K562 (cell line): ENCODE measurements around the gene KLHL18. TPM values are rescaled to one million over a fixed set of nuclear protein-coding genes. Genes with fewer than 3 reads are reported as not detected.

Experiments
- CBX5 ChIP-seq: IDR thresholded peaks from 2 replicates; pipeline ENCODE4 v1.6.1; 2014; ENCODE audit warnings: low read depth, borderline replicate concordance
- ETS2 ChIP-seq: IDR thresholded peaks from 2 replicates; pipeline ENCODE4 v1.6.1; 2016; ENCODE audit warnings: borderline replicate concordance, missing genetic modification characterization, mild to moderate bottlenecking, moderate library complexity, missing compliant biosample characterization; ENCODE audit not compliant: poor library complexity, severe bottlenecking
- HEY1 ChIP-seq: fragments of 250-450 bp; sonication (Bioruptor Pico); IDR thresholded peaks from 2 replicates; pipeline ENCODE4 v1.5.0; 2020; ENCODE audit warnings: mild to moderate bottlenecking, moderate library complexity, borderline replicate concordance
- MED1 ChIP-seq: sonication (generic); formaldehyde crosslinking; IDR thresholded peaks from 2 replicates; pipeline ENCODE4 v1.8.1; 2023; ENCODE audit warnings: missing genetic modification reagents, borderline replicate concordance
- MIER1 ChIP-seq: fragments of 450-650 bp; IDR thresholded peaks from 2 replicates; pipeline ENCODE4 v1.6.1; 2016; ENCODE audit warnings: antibody characterized with exemption, mild to moderate bottlenecking, low read depth
- NR1H2 ChIP-seq: sonication (generic); formaldehyde crosslinking; IDR thresholded peaks from 2 replicates; pipeline ENCODE4 v1.4.0; 2020; ENCODE audit warnings: mild to moderate bottlenecking, missing genetic modification reagents
- PHTF2 ChIP-seq: fragments of 250-450 bp; sonication (Bioruptor Pico); IDR thresholded peaks from 2 replicates; pipeline ENCODE4 v1.5.0; 2021; ENCODE audit warnings: mild to moderate bottlenecking
- POLR2AphosphoS5 ChIP-seq: IDR thresholded peaks from 2 replicates; pipeline ENCODE4 v1.6.1; 2011; ENCODE audit warnings: mild to moderate bottlenecking, low read depth, low read length, moderate library complexity; ENCODE audit not compliant: control insufficient read depth, insufficient read depth
- RB1 ChIP-seq: fragments of 450-650 bp; IDR thresholded peaks from 2 replicates; pipeline ENCODE4 v1.6.1; 2017; ENCODE audit warnings: low read depth, mild to moderate bottlenecking
- RBM25 ChIP-seq: fragments of 200-400 bp; formaldehyde crosslinking; IDR thresholded peaks from 2 replicates; pipeline ENCODE4 v1.6.1; 2018; ENCODE audit warnings: low read length, low read depth, moderate library complexity; ENCODE audit not compliant: severe bottlenecking
- RCOR1 ChIP-seq, 2 experiments: IDR thresholded peaks; 2 replicates each; pipeline ENCODE4 v1.6.1; 2012; ENCODE audit warnings: low read depth in 2 of 2, low read length in 2 of 2, borderline replicate concordance in 1 of 2, improper control_type of control experiment in 1 of 2
- SP1 ChIP-seq: sonication (generic); formaldehyde crosslinking; IDR thresholded peaks from 2 replicates; pipeline ENCODE4 v1.8.1; 2022; ENCODE audit warnings: mild to moderate bottlenecking, missing genetic modification reagents
- TAF9B ChIP-seq: fragments of 450-650 bp; IDR thresholded peaks from 2 replicates; pipeline ENCODE4 v1.6.1; 2018; ENCODE audit warnings: mild to moderate bottlenecking; ENCODE audit not compliant: partially characterized antibody
- ZFX ChIP-seq: sonication (generic); formaldehyde crosslinking; IDR thresholded peaks from 2 replicates; pipeline ENCODE4 v1.8.0; 2022; ENCODE audit warnings: mild to moderate bottlenecking, missing genetic modification reagents, moderate library complexity
- ZKSCAN3 ChIP-seq: fragments of 250-450 bp; sonication (Bioruptor Pico); IDR thresholded peaks from 2 replicates; pipeline ENCODE4 v1.4.0; 2020
- ZNF212 ChIP-seq: fragments of 450-650 bp; formaldehyde crosslinking; IDR thresholded peaks from 2 replicates; pipeline ENCODE4 v1.4.0; 2020; ENCODE audit warnings: mild to moderate bottlenecking
- ZNF253 ChIP-seq: fragments of 250-450 bp; sonication (Bioruptor Pico); conservative IDR thresholded peaks from 2 replicates; pipeline ENCODE4 v1.6.1; 2021; ENCODE audit warnings: mild to moderate bottlenecking
- ZNF263 ChIP-seq: sonication (generic); formaldehyde crosslinking; IDR thresholded peaks from 2 replicates; pipeline ENCODE4 v1.8.0; 2022; ENCODE audit warnings: mild to moderate bottlenecking, missing genetic modification reagents, borderline replicate concordance
- ZNF444 ChIP-seq: fragments of 250-450 bp; sonication (Bioruptor Pico); IDR thresholded peaks from 2 replicates; pipeline ENCODE4 v1.4.0; 2020; ENCODE audit warnings: mild to moderate bottlenecking, moderate library complexity
- ZNF785 ChIP-seq: fragments of 250-450 bp; sonication (Bioruptor Pico); IDR thresholded peaks from 2 replicates; pipeline ENCODE4 v1.4.0; 2020; ENCODE audit warnings: mild to moderate bottlenecking
- polyA plus RNA-seq, 8 experiments: library from polyadenylated mRNA; depleted of rRNA in 4 of 8; stranded (reverse) in 5 of 8; unstranded in 3 of 8; fragments of >200 nt; fragmentation: Nextera tagmentation in 2 of 8; fragmentation: Illumina TruSeq in 1 of 8; extraction: Ambion mirVana in 2 of 8; extraction: Trizol in 1 of 8; gene quantifications; 2 replicates each; pipeline versions ENCODE4 v1.2.1 to v1.2.3, GENCODE V29; 2011 to 2014; ENCODE audit warnings: inconsistent platforms in 1 of 8, missing spikeins in 1 of 8
- total RNA-seq, 7 experiments: library from RNA; depleted of rRNA in 6 of 7; stranded (reverse); fragments of >200 nt in 6 of 7; fragmentation: Illumina TruSeq in 2 of 7; extraction: Trizol in 2 of 7; gene quantifications; 2 replicates each; pipeline versions ENCODE4 v1.2.1 to v1.2.3, GENCODE V29; 2011 to 2021; ENCODE audit warnings: low replicate concordance in 1 of 7
- TF ChIP-seq, protein P1 (sequence below): fragments of 250-450 bp; sonication (Bioruptor Pico); IDR thresholded peaks from 2 replicates; pipeline ENCODE4 v1.4.0; 2020
- TF ChIP-seq, protein P2 (sequence below): sonication (generic); formaldehyde crosslinking; IDR thresholded peaks from 2 replicates; pipeline ENCODE4 v1.8.0; 2022; ENCODE audit warnings: missing genetic modification reagents, mild to moderate bottlenecking, borderline replicate concordance
- TF ChIP-seq, protein P3 (sequence below): fragments of 250-450 bp; sonication (Bioruptor Pico); IDR thresholded peaks from 2 replicates; pipeline ENCODE4 v1.5.0; 2021; ENCODE audit warnings: mild to moderate bottlenecking, moderate library complexity

Gene KLHL18
- total and polyA plus RNA-seq, 9 of the 15 experiments (the other 6 are each of a cell fraction or from before 2014, with no cell fraction given): 26.7 to 97.5 (median 48.7) TPM

DNA sequence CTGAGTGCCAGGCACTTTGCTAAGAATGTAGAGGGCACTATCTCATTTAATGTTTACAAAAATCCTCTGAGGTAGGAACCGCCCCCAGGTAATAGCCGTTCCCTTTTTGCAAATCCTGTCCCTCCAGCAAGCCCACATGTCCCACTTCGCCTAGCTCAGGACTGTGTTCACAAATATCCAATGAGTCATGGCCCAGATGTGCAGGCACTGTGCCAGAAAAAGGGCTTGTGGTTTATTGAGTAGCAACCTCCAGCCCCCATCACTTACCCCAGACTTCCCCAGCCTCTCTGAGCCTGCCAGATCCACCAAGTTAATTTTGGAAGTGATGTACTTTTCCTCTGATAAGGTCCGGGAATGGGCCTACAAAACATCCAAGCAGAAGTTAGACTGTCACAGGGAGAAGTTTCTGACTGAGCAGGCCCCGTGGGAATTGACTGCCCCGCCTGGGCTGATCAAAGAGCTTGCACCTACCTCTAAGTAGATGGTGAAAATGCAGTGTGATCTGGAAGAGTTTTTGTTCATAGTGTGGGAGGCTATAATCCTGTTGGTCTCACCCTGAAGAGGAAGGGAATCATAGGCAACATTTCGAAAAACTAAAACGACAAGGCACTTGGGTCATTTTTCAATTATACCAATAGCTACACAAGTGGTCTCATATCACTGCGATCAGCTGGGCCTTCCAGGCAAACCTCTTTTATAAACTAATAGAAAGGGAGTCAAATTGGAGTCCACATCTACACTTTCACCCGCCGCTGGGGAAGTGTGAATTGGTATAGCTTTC lies 15.8 kb upstream of the KLHL18 start (continued):
- no peak for TF ChIP-seq CBX5
- TF ChIP-seq ZFX (CRISPR knock-in tag): peak; percentile 72; the same call in 1 of the 2 replicates
- TF ChIP-seq ZNF263 (CRISPR knock-in tag): no peak
- no peak for TF ChIP-seq RB1
- TF ChIP-seq MED1 (CRISPR knock-in tag): no peak
- TF ChIP-seq TAF9B: no peak
- TF ChIP-seq, protein P1, sequence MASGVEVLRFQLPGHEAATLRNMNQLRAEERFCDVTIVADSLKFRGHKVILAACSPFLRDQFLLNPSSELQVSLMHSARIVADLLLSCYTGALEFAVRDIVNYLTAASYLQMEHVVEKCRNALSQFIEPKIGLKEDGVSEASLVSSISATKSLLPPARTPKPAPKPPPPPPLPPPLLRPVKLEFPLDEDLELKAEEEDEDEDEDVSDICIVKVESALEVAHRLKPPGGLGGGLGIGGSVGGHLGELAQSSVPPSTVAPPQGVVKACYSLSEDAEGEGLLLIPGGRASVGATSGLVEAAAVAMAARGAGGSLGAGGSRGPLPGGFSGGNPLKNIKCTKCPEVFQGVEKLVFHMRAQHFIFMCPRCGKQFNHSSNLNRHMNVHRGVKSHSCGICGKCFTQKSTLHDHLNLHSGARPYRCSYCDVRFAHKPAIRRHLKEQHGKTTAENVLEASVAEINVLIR (CRISPR knock-in tag): no peak
- no peak for TF ChIP-seq ETS2 (tag)
- no peak for TF ChIP-seq MIER1
- TF ChIP-seq, protein P2, sequence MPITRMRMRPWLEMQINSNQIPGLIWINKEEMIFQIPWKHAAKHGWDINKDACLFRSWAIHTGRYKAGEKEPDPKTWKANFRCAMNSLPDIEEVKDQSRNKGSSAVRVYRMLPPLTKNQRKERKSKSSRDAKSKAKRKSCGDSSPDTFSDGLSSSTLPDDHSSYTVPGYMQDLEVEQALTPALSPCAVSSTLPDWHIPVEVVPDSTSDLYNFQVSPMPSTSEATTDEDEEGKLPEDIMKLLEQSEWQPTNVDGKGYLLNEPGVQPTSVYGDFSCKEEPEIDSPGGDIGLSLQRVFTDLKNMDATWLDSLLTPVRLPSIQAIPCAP (CRISPR knock-in tag): no peak
- no peak for TF ChIP-seq HEY1
- peak; percentile 81 for TF ChIP-seq POLR2AphosphoS5
- no peak for TF ChIP-seq ZKSCAN3 (CRISPR knock-in tag)
- TF ChIP-seq RBM25: no peak
- TF ChIP-seq, protein P3, sequence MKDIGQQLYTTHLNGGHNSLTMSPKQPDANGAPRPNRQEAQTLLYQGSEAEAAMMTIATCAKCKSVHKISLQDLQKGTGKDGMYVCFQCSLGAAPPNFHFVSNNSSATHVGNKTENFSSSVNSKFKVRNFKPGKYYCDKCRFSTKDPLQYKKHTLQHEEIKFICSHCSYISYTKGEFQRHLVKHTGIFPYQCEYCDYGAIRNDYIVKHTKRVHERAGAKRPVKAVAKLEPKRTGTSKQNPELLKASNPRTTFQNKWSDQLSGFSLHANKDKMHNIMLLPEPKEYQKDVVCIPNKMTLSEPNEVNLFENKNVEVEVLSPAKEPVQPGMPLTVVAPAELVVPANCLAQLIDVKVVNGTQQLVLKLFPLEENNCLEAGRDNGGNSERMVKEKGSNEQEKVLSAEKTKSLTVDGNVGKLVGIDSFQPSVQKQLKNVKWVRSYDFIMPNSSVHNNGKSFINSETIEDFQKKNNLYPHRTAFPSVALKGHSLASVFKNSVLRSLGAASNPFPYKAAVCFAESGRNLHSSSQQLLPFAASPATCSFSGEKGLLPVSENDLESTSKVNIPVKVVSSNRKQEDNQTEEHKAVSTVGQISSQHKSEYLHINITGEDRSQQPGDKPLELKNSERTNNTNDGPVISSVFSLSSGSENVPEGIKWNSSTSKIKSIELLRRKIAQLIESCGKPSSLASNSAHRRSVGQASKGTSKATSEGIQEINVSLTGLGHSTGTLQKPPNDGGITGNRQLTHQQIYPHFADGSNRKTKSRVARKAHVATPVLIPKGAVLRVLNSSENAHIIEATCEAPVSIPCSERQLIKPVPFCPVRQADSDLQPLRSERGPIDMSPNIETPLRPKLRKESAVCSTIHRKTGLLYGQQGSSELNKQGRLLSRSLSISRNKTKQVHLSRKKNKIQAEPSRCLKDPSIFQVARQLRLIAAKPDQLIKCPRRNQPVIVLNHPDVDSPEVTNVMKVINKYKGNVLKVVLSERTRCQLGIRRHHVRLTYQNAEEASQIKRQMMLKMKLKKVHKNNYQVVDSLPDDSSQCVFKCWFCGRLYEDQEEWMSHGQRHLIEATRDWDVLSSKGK (CRISPR knock-in tag): no peak
- no peak for TF ChIP-seq ZNF444 (CRISPR knock-in tag)
- TF ChIP-seq ZNF785 (CRISPR knock-in tag): no peak
- TF ChIP-seq SP1 (CRISPR knock-in tag): no peak
- TF ChIP-seq RCOR1 (IDR thresholded peaks at IDR 0.05; ENCODE audit: borderline replicate concordance in 1 of 2, low read depth in 2 of 2, low read length in 2 of 2): peak; percentile 17 to 90; a peak in 3 of 4 replicates
- no peak for TF ChIP-seq ZNF212
- no peak for TF ChIP-seq ZNF253 (CRISPR knock-in tag)
- TF ChIP-seq PHTF2 (CRISPR knock-in tag): no peak
- no peak for TF ChIP-seq NR1H2 (CRISPR knock-in tag)
